NCI-H345 treated with DMSO at 0.1 percent for 48 hours (cell line): ENCODE data around the gene DNAJC19.
A peak's percentile ranks its signal among the peaks of the same experiment; 100 is the strongest.
"Not testable (repeated sequence)": the region's sequence is repeated elsewhere in the genome, so short reads cannot be mapped to it uniquely, and the experiment has no call there.

Source experiments
- DNase-seq: peaks from one replicate; lab custom pipeline; 2025; ENCODE audit not compliant: unreplicated experiment; lab: John Stamatoyannopoulos, UW

DNAJC19 gene

DNA sequence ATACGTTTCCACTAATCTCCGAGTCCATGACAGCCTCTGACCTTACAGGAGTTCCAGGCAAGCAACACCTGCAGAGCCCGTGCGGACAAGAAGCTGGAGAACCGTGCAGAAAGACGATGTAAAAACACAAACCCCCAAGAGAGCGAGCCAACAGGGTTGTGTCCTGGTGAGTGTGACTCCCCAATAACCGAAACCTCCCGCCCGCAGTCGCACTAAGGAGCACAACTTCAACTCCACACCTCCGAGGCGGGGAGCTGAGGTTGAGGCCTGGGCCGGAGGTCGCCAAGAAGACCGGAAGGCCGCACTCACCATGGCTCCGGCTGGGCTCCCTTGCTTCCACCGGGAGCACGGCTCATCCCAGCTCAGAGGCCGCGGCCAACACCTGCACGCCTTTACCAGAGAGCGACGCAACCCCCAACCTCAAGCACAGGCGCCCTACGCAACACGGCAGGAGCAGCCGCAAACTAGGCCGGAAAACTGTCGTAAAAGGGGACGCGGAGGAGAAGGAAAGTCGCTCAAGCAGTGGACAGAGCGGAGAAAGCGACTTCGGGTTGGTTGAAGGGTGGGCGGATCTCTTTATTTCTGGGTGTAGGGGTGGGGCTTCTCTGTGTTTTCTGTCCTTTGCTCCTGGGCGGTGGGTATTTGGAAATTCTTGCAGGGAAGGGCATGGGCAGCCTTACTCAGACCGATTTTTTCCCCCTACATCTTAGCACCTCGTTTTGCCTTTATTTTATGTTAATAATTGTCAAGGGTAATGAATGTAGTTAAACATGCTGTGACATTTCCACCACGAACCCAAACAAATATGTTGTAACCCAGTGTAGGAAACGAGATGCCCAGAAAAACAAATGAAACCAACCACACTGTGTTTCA is at the start of gene DNAJC19:
Gene DNAJC19 (minus strand): TSS at position 446 of the 873 bp plus-strand sequence. CDS start 134 bp downstream, at position 312.
- DNase-seq = peak; percentile 97

DNA sequence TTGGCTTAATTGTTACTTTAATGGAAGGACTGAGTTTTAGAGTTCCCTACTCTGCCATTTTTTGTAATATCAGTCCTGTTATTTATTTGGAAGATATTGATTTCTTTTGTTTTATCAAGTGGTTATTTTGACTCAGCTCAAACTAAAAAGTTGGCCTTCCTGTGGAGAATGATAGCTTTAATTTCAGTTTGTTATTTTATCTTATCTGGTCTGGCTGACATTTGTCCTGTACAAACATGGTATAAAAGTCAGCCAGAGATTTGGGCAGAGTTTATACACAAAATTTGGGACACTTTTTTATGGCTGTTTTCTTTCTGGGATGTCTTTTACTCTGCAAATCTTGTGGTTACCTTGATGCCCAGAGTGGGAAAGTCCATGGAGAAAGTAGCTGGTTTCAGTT is 41.4 kb upstream of the DNAJC19 start:
- DNase-seq = no peak

DNA sequence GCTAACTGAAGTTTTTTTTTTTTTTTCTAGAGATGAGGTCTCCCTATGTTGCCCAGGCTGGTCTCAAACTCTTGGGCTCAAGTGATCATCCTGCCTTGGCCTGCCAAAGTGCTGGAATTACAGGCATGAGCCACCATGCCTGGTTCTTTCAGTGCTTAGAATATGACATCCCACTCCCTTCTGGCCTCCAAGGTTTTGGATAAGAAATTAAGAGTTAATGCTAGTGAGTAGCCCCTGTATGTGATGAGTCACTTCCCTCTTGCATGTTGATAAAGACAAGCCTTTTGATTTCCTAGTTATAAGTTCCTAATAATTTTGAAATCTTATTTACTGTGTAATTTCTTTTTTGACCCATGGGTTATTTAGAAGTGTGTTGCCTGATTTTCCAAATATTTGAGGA is 35.7 kb upstream of the DNAJC19 start:
- no peak for DNase-seq

DNA sequence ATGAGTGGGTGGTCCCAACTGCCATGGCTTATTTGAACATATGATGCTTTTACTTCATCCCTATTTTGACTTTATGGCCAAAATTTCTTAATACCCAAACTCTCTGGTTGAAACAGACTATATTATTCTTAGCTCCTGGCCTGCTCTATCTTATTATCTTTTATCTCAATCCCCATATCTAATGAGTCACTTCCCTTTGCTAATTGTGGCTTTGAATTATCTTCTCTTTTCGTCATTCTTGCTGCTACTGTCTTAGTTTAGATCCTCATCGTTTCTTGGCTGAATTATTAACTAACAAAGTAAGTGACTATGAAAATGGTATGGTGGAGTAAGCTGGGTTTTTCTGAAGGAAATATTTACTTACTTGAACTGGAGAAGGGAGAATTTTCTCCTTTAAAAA is 28.2 kb upstream of the DNAJC19 start:
- no peak for DNase-seq

DNA sequence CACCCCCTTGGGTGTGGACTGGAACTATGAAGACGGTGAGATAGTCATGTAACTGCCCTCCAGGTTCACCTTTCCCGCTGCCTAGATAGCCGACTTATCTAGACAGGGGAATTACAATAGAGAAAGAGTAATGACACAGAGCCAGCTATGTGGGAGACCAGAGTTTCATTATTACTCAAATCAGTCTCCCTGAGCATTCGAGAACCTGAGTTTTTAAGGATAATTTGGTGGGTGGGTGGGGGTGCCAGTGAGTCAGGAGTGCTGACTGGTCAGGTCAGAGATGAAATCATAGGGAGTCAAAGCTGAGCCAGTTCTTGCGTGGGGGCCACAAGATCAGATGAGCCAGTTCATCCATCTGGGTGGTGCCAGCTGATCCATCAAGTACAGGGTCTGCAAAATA is 19.7 kb upstream of the DNAJC19 start:
- no peak for DNase-seq

DNA sequence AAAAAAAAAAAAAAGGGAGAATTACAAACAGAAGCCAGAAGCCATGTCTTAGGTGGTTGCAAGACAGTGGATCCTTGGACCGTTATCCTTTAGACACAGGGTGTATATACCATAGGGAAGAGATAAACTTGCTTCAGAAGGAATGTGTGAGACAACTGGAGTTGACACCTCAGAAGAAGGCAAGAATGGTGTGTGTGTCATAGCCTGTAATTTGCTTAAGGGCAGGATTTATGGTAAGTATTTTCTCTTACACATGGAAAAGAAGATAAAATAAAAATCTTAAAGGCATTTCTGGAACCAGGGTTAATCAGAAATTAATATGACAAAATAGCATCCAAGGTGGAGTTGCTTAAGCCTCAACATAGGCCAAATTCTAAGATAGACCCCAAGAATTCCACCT is 19.3 kb upstream of the DNAJC19 start:
- no peak for DNase-seq

DNA sequence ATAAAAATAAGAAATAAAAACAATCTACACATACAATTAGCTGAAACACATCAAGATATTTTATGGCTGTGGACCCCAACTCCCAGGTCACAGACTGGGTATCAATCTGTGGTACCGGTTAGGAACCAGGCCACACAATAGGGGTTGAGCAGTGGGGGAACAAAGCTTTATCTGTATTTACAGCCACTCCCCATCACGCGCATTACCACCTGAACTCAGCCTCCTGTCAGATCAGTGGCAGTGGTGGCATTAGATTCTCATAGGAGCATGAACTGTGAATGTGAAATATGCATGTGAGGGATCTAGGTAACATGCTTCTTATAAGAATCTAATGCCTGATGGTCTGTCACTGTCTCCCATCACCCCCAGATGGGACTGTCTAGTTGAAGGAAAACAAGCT is 17.7 kb upstream of the DNAJC19 start:
- DNase-seq = no peak

DNA sequence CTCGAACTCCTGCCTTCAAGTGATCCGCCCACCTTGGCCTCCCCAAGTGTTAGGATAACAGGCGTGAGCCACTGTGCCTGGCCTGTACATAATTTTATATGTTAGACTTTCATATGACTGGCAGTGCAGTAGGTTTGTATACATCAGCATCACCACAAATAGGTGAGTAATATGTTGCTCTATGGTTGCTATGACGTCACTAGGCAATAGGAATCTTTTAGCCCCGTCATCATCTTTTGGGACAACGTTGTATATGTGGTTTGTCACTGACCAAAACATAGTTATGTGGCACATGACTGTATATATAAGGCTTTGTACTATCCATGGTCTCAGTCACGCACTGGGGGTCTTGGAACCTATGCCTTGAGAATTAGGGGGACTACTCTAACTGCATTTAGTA is 17.0 kb upstream of the DNAJC19 start:
- DNase-seq = no peak

DNA sequence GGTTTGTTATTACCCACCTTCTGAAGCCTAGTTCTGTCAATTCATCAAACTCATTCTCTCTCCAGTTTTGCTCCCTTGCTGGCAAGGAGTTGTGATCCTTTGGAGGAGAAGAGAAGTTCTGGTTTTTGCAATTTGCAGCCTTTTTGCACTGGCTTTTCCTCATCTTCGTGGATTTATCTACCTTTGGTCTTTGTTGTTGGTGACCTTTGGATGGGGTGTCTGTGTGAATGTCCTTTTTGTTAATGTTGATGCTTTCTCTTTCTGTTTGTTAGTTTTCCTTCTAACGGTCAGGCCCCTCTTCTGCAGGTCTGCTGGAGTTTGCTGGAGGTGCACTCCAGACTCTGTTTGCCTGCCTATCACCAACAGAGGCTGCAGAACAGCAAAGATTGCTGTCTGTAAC is 13.9 kb upstream of the DNAJC19 start:
- not testable (repeated sequence) for DNase-seq

DNA sequence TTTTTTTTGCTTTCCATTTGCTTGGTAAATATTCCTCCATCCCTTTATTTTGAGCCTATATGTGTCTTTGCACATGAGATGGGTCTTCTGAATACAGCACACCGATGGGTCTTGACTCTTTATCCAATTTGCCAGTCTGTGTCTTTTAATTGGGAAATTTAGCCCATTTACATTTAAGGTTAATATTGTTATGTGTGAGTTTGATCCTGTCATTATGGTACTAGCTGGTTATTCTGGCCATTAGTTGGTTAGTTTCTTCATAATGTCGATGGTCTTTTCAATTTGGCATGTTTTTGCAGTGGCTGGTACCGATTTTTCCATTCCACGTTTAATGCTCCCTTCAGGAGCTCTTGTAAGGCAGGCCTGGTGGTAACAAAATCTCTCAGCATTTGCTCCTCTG is 12.8 kb upstream of the DNAJC19 start:
- DNase-seq = not testable (repeated sequence)

DNA sequence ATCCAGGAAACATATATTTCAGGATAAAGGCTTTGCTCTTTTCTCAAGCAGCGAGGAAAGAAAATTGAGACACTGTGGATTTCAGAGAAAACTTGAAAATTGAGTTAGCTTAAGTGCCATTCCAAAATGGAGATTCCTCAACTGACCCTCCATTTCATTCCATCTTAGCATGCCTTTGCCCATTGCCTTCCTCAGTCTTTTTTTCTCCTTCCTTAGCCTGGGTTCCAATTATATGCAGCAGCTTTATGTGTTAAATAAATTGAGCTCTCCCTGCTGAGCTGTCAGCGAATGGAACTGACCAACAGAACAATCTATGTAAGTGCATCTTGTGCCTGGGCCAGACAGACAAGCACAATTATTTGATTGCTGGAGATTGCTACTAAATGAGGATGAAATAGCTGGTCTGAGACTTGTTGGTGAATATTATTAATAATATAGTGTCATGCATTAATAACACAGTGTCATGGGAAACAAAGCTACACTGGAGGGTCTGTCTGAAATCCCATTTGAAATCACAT is 6.9 kb upstream of the DNAJC19 start:
- no peak for DNase-seq

DNA sequence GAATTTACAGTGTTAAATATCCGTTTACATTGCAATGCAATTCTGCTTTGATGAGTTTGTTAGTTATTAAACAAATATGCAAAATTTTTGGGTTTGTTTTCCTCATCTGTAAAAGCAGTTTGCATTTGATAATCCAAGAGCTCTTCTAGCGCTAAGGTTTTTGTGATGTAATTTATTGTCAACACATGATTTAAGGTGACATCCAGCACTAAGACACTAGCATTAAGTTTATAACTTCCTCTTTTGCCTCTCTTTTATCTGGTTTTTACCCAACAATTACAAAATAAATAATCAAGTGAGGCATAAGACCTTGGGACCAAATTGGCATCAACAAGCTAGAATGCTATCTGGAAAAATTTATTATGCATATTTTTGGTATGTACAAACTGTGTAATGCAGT is 969 bp upstream of the DNAJC19 start:
- DNase-seq = no peak

DNA sequence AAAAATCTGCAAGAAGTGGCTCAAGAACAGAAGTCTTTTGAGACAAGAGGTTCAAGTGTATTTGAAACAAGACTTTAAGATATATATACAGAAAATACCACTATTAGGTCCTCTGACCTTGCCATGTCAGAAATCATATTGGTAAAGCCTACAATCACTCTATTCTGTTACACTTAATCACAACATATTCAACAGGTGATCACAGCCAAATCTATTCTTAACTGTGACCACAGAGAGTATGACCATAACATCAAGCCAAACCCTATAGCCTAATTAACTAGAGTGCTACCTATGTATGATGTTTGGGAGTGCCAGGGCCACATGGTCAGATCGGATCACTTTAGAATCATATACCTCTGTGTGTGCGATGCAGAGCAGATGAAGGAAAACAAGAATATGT is 2.2 kb downstream of the DNAJC19 start:
- no peak for DNase-seq

DNA sequence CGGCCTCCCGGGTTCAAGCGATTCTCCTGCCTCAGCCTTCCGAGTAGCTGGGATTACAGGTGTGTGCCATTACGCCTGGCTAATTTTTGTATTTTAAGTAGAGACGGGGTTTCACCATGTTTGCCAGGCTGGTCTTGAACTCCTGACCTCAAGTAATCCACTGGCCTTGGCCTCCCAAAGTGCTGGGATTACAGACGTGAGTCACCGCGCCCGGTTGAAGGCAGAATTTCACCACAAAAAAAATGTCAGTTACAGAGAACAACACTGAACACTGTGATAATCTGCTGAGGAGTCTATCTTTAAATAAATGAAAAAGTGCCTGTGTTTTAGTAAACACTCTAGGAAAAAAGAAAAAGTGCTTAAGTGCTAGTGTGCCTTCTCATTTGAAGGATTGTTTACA is 3.2 kb downstream of the DNAJC19 start:
- not testable (repeated sequence) for DNase-seq

DNA sequence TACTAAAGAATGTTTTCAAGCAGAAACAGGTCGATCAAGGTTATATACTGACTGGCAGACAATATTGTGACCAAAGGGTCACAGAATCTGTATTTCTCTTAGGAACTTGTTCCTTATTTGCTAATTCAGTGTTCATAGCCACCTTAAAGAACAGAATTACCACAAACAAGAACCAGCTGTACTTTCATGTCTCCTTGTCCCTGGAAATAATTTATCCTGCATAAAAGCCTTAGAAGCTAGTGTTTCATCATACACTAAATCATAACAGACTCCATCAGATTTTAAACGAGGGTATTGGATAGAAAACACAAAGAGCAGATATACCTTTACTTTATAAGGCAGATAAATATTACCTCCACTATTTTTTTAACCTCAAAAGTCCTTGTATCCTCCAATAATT is 6.4 kb downstream of the DNAJC19 start:
- DNase-seq = no peak

DNA sequence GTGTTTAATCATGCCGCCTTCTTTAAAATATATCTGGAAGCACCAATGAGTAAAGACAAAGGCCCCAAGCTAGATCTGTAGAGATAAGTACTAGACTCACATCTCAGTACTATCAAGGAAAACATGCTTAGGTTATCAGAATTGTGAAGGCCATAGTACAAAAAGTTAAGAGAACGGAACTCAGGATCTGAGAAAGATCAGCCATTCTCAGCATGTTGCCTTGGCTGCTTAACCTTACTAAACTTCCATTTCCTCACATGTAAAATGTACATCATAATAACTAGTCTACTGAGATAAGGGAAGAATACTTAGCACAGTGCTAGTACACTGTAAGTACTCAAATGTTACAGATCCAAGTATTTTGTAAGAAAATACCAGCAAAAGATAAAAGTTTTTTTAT is 7.6 kb downstream of the DNAJC19 start:
- DNase-seq = no peak

DNA sequence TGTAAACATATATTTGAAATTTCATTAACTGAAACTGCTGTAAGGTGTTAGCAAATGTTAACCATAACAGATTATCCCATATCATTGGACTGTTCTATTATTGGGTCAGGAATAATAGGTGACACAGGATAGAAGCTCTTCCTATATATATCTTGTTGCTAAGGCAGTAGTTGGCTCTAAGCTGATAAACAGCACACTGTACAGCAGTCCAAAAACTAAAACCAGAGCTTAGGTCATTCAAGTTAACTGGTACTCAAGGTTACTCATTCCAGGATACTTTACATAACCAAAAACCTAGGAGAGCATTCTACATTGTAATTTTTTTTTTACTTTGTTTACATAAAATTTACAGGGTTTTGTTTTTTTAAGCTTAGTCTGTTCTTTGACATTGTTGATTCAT is 8.9 kb downstream of the DNAJC19 start:
- no peak for DNase-seq

DNA sequence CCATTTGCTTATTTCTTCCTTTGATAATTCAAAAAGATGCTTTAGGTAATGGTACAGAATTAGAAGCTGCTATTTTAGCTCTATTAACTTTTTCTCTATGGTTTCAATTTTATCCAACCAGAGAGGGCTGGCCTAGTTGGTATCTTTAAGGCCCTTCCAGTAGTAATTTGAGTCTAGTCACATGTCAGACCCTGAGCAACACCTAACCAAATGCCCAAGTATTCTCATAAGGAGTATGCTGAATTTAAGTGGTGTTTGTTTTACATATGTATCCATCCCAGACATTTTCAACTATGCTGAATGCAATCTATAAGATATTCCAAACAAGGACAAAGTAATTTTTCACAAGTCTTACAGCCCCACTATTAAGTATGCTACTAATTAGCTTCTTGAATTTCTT is 9.6 kb downstream of the DNAJC19 start:
- no peak for DNase-seq

DNA sequence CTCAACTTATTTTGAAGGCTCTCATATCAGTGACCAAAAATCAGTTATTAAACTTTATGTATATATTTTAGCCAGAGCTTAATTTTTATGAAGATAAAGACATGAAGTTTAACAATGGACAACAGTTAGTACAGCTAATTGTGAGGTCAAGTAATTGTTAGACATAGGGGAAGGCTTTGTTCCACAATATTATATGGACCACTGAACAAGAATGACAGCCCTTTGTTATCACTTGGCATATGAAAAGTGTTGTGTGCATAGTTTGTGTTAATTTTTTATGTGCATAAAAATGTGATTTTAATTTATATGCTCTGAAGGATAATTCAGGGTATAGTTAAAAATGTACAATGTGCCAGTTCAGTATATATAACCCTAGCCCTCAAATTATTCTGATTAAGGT is 12.0 kb downstream of the DNAJC19 start:
- DNase-seq = no peak

DNA sequence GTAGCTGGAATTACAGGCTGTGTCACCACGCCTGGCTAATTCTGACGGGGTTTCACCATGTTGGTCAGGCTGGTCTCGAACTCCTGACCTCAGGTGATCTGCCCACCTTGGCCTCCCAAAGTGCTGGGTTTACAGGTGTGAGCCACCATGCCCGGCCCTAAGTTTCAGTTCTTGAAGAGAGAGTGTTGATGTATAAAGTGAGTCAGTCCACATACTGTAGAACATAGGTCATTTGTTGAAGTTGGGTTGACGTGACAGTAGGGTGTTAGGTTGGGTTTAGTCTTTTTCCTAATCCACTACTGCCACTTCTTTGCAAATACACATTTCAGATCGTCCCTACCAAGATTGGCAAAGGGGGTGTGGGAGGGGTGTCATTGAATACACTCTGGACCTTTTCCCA is 15.2 kb downstream of the DNAJC19 start:
- DNase-seq = no peak

DNA sequence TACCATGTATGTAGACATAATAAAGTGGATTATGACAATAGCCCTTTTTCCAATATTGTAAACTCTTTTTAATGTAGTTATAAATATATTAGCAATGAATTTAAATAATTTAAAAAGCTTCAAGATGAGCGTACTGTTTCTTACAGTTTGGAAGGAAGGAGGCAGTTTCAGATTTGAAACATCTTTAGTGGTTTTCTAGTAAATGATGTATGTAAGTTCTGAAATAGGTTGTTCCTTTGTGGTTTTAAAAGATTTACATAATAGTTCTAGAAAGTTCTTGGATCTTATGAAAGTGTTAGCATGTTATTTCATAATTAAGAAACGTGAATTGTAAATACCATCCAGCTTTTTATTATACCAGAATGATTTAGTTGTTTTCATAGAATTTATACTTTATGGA is 16.0 kb downstream of the DNAJC19 start:
- DNase-seq = no peak

DNA sequence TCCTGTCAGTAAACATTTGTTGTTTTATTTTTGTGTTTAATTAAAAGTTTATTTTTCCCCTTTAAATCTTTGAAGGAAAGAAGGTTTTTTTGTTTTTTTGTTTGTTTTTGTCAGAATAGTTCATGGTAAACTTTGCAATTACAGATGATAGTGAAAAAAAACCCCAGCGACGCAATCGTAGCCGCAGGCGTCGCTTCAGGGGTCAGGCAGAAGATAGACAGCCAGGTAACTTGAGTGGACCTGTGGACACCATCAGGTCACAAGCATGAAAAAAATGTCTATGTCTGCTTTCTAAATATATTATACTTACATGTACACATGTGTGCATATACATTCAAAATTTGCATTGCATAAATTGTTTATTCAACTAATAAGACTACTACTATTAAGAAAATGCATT is 18.6 kb downstream of the DNAJC19 start:
- DNase-seq = no peak

DNA sequence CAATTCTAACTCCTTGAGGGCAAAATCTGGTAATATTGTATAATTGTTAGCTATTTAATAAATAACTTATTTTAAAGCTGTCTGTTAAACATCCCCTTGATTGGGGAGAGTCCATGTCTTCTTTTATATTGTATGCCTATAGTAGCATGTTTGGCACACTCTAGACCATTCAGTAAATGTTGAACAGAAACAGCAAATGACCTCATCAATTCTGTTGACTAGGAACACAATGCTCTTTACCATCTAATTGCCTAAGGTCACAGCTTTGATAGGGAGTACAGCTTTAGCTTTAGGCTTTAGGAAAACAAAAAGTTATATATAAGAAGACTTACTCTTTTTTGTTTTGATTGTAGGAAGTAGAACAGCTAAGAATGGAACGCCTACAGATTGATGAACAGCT is 27.0 kb downstream of the DNAJC19 start:
- DNase-seq = no peak
